HepG2 (cell line): ENCODE measurements around the gene TOB1.

Source experiments
- MTA1 ChIP-seq: sonication (generic); formaldehyde crosslinking; IDR thresholded peaks from 2 replicates; pipeline ENCODE4 v1.4.0; 2020; ENCODE audit warnings: missing genetic modification reagents, mild to moderate bottlenecking, borderline replicate concordance
- TF ChIP-seq, protein P1 (sequence below): sonication (generic); formaldehyde crosslinking; IDR thresholded peaks from 2 replicates; pipeline ENCODE4 v1.5.0; 2020; ENCODE audit warnings: mild to moderate bottlenecking, missing genetic modification reagents, moderate library complexity

DNA sequence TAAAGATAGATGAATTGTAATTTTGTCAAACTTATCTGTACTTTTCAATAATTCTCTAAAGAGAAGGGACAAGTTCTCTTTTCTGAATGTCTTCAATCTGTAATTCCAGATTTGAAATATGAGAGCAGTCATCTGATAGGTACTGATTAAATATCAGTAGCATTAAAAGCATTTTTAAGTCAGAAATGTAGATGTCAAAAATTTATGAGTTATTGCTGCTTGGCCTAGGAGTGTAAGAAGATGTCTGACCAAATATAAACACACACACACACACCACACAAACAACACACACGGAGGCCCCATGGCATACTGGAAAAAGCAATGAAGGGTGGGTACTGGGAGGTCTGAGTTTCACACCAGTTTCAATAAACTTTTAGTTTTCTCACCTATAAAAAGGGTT, 2.4 kb upstream of the TOB1 start:
- no peak for TF ChIP-seq MTA1
- TF ChIP-seq, protein P1, sequence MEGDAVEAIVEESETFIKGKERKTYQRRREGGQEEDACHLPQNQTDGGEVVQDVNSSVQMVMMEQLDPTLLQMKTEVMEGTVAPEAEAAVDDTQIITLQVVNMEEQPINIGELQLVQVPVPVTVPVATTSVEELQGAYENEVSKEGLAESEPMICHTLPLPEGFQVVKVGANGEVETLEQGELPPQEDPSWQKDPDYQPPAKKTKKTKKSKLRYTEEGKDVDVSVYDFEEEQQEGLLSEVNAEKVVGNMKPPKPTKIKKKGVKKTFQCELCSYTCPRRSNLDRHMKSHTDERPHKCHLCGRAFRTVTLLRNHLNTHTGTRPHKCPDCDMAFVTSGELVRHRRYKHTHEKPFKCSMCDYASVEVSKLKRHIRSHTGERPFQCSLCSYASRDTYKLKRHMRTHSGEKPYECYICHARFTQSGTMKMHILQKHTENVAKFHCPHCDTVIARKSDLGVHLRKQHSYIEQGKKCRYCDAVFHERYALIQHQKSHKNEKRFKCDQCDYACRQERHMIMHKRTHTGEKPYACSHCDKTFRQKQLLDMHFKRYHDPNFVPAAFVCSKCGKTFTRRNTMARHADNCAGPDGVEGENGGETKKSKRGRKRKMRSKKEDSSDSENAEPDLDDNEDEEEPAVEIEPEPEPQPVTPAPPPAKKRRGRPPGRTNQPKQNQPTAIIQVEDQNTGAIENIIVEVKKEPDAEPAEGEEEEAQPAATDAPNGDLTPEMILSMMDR (CRISPR knock-in tag), result no peak
